Measurements from ENCODE around the gene SHANK3.
"Not testable (repeated sequence)": the region's sequence is repeated elsewhere in the genome, so short reads cannot be mapped to it uniquely, and the experiment has no call there.

Gene SHANK3

DNA sequence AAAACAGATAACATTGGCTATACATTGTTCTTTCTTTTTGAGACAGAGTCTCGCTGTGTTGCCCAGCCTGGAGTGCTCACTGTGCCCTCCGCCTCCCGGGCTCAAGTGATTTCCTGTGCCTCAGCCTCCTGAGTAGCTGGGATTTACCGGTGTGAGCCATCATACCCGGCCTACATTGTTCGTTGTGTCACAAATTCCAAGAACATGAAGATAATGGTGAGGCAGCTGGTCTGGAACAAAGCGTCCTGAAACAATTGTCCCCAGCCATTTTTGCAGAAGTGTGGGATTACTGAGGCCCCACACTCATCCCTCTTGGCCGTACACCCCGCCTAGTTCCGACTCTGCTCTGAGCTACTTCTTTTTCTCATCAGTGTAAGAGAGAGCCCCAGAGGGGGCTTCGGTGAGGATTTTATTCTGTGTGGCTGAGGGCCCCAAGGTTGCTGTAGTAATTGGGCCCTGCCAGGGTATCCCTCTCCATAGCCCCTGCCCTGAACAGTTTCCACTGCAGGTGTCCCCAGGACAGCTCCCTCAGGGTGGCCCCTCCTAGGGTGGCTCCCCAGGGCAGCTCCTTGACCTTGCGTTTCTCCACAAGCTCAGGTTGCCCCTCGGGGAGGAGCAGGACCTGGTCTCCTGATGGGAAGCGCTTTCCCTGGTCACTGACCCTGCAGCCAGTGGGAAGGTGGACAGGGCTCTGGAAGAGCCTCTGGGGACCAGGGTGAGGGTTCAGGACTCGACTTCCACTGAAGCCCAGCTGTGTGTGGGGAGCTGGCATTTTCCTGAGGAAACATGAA, 31.6 kb upstream of the SHANK3 start:
- H3K27ac ChIP-seq = no peak overlapping the region
- no peak for TF ChIP-seq CTCF (conservative IDR thresholded peaks at IDR 0.05)

DNA sequence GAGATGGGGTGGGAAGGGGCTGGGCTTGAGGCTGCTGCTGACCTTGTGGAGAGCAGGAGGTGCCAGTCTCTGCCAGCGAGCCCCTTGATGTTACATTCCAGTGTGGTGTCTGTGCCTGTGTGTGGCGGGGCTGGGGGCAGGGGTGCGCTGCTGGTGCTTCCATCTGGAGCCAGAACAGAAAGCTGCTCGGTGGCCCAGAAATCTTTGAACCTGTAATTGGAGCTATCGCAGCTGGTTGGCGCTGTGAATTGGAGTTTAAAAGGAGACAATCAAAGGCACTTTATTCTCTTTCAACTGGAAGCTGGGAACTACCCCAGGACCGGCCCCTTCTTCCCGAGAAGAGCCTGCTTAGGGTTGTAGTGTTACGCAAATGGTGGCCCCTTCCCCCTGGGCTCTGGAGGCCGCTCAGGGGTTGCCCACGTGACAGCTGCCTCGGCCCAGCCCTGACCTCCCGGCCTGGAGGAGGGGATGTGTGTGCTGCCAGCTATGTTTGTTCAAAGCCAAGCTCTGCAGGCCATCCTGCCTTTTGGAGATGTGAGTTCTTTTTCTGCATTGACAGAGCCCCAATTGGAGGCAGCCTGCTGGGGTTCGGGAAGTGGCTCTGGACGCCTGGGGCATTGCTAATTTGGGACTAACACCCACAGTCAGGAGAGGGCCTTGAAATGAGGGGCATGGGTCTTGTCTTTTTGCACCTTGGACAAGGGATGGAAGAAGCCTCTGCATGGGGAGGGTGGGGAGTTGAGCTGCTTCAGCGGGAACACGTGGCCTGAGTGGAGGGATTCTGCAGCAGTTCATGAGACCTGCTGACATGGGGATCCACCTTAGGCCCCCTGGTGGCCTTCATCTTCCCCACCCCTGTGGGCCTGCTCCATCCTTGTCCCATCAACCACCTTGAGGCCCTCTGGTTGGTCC, 30.7 kb upstream of the SHANK3 start:
- TF ChIP-seq CTCF (conservative IDR thresholded peaks at IDR 0.05) = no peak
- no peak overlapping the region for H3K27ac ChIP-seq

- not testable (repeated sequence) for H3K27ac ChIP-seq
Measured at GRCh38 chr22:50643021-50643820, 29.4 kb upstream of the SHANK3 start.

DNA sequence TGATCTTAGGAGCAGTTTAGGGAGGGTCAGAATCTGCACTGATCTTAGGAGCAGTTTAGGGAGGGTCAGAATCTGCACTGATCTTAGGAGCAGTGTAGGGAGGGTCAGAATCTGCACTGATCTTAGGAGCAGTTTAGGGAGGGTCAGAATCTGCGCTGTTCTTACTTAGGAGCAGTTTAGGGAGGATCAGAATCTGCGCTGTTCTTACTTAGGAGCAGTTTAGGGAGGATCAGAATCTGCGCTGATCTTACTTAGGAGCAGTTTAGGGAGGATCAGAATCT, 28.9 kb upstream of the SHANK3 start:
- not testable (repeated sequence) for H3K27ac ChIP-seq

DNA sequence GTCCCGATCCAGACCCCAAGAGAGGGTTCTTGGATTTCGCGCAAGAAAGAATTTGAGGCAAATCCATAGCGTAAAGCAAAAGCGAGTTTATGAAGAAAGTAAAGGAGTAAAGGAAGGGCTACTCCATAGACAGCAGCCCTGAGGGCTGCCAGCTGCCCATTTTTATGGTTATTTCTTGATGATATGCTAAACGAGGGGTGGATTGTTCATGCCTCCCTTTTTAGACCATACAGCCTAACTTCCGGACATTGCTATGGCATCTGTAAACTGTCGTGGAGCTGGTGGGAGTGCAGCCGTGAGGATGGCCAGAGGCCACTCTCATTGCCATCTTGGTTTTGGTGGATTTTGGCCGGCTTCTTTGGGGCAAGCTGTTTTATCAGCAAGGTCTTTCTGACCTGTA, 19.4 kb upstream of the SHANK3 start:
- H3K27ac ChIP-seq = no peak overlapping the region
- TF ChIP-seq CTCF (conservative IDR thresholded peaks at IDR 0.05) = no peak

- H3K27ac ChIP-seq = not testable (repeated sequence)
Measured at GRCh38 chr22:50654664-50655063, 18.0 kb upstream of the SHANK3 start.

DNA sequence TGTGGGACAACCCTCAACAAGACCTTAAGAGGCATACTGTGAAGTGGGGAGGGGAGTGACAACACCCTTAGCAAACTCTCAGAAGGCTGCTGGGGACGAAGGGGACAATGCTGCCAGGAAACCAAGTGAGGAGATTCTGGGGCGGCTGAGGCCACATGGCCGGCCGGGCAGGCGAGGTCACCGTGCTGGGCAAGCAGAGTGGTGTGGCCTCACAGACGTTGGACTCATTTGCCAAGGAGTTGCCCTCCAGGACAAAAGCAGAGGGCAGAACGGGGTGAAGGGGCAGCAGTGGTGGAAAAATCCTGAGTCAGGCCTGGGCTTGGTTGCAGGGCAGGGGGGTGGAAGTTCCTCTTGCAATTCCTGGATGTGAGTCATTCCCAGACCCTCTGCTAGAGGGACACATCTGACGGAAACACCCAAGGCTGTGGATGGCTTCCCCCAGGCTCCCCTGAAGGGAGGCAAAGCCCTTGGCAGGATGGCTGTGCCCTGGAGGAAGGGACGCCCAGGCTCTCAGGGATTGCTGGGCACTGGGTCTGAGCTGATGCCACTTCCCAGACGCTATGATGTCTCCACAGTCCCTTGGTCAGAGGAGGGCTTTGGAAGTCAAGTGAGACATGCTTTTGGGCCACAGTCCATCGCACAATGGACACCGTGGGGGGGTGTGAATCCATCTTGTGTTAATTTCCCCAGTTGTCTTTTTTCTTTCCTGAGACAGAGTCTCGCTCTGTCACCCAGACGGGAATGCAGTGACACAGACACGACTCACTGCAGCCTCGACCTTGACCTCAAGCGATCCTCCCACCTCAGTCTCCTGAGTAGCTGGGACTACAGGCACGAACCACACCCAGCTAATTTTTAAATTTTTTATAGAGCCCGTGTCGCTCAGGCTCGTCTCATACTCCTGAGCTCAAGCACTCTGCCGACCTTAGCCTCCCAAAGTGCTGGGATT, 16.2 kb upstream of the SHANK3 start:
- no peak overlapping the region for H3K27ac ChIP-seq
- TF ChIP-seq CTCF (conservative IDR thresholded peaks at IDR 0.05) = no peak

DNA sequence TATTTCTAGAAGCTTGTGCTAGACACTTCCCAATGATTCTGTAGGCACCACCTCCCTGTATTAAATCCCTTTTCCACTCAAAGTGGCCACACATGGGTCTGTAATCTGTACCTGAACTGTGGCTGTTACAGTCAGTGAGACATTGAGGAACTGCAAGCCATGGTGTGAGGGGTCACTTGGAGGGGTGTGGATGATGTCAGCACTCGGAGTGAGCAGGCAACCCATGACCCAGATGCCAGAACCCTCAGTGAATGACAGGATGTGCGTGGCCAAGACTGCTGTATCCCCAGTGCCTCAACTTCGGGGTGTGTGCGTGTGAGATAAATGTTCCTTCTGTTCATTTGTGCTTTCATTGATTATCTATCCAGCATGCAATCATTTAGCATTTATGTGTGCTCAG, 14.7 kb upstream of the SHANK3 start:
- no peak overlapping the region for H3K27ac ChIP-seq
- no peak for TF ChIP-seq CTCF (conservative IDR thresholded peaks at IDR 0.05)

GRCh38 chr22:50659711-50660110, 12.9 kb upstream of the SHANK3 start:
- not testable (repeated sequence) for H3K27ac ChIP-seq

All from VCaP (cell line).